HG03095 (cell line): ENCODE measurements around the gene APOA4.

ENCODE experiments used
- ATAC-seq: cut with Tn5 transposase; IDR thresholded peaks from one replicate; pipeline ENCODE4 v1.9.1; 2021; ENCODE audit warnings: moderate library complexity; ENCODE audit not compliant: unreplicated experiment

Gene APOA4

DNA sequence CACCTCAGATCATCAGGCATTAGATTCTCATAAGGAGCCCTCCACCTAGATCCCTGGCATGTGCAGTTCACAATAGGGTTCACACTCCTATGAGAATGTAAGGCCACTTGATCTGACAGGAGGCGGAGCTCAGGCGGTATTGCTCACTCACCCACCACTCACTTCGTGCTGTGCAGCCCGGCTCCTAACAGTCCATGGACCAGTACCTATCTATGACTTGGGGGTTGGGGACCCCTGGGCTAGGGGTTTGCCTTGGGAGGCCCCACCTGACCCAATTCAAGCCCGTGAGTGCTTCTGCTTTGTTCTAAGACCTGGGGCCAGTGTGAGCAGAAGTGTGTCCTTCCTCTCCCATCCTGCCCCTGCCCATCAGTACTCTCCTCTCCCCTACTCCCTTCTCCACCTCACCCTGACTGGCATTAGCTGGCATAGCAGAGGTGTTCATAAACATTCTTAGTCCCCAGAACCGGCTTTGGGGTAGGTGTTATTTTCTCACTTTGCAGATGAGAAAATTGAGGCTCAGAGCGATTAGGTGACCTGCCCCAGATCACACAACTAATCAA lies 8.8 kb upstream of the APOA4 start:
- no peak for ATAC-seq

DNA sequence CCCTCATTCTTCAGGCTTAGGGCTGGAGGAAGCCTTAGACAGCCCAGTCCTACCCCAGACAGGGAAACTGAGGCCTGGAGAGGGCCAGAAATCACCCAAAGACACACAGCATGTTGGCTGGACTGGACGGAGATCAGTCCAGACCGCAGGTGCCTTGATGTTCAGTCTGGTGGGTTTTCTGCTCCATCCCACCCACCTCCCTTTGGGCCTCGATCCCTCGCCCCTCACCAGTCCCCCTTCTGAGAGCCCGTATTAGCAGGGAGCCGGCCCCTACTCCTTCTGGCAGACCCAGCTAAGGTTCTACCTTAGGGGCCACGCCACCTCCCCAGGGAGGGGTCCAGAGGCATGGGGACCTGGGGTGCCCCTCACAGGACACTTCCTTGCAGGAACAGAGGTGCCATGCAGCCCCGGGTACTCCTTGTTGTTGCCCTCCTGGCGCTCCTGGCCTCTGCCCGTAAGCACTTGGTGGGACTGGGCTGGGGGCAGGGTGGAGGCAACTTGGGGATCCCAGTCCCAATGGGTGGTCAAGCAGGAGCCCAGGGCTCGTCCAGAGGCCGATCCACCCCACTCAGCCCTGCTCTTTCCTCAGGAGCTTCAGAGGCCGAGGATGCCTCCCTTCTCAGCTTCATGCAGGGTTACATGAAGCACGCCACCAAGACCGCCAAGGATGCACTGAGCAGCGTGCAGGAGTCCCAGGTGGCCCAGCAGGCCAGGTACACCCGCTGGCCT lies 7.2 kb upstream of the APOA4 start:
- ATAC-seq, result no peak

DNA sequence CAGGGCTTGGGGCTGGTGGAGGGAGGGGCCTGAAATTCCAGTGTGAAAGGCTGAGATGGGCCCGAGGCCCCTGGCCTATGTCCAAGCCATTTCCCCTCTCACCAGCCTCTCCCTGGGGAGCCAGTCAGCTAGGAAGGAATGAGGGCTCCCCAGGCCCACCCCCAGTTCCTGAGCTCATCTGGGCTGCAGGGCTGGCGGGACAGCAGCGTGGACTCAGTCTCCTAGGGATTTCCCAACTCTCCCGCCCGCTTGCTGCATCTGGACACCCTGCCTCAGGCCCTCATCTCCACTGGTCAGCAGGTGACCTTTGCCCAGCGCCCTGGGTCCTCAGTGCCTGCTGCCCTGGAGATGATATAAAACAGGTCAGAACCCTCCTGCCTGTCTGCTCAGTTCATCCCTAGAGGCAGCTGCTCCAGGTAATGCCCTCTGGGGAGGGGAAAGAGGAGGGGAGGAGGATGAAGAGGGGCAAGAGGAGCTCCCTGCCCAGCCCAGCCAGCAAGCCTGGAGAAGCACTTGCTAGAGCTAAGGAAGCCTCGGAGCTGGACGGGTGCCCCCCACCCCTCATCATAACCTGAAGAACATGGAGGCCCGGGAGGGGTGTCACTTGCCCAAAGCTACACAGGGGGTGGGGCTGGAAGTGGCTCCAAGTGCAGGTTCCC lies 6.5 kb upstream of the APOA4 start, which contains the start of gene APOC3:
Gene APOC3 (plus strand): TSS at position 383 of the 659 bp plus-strand sequence. CDS start 676 bp downstream, outside the sequence.
- ATAC-seq, result no peak

DNA sequence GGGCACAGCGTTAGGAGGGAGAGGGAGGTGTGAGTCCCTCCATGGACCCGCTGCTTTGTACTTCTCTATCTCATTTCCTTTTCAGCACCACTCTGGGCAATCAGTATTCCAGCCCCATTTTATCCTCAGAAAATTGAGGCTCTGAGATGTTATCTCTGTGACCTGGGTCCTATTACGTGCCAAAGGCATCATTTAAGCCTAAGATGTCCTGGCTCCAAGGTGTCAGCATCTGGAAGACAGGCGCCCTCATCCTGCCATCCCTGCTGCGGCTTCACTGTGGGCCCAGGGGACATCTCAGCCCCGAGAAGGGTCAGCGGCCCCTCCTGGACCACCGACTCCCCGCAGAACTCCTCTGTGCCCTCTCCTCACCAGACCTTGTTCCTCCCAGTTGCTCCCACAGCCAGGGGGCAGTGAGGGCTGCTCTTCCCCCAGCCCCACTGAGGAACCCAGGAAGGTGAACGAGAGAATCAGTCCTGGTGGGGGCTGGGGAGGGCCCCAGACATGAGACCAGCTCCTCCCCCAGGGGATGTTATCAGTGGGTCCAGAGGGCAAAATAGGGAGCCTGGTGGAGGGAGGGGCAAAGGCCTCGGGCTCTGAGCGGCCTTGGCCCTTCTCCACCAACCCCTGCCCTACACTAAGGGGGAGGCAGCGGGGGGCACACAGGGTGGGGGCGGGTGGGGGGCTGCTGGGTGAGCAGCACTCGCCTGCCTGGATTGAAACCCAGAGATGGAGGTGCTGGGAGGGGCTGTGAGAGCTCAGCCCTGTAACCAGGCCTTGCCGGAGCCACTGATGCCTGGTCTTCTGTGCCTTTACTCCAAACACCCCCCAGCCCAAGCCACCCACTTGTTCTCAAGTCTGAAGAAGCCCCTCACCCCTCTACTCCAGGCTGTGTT lies 5.8 kb upstream of the APOA4 start:
- no peak for ATAC-seq

DNA sequence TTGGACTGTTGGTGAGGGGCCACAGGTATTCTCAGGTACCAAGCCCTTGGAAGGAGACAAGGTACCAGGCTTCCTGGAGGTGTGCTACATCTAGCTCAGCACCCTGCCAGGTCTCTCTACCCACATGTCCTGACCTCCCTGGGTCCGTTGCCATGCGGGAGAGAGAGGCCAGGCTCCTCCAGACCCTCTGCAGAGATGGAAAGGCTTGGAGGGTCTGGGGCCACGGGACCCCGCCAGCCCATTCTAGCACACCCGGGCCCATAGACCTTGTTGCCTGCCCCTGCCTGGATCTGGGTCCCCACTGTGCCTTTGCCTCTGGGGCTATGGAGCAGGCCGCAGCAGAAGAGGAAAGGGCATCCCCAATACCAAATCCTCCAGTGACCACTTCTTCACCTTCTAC lies 4.4 kb upstream of the APOA4 start:
- no peak for ATAC-seq

DNA sequence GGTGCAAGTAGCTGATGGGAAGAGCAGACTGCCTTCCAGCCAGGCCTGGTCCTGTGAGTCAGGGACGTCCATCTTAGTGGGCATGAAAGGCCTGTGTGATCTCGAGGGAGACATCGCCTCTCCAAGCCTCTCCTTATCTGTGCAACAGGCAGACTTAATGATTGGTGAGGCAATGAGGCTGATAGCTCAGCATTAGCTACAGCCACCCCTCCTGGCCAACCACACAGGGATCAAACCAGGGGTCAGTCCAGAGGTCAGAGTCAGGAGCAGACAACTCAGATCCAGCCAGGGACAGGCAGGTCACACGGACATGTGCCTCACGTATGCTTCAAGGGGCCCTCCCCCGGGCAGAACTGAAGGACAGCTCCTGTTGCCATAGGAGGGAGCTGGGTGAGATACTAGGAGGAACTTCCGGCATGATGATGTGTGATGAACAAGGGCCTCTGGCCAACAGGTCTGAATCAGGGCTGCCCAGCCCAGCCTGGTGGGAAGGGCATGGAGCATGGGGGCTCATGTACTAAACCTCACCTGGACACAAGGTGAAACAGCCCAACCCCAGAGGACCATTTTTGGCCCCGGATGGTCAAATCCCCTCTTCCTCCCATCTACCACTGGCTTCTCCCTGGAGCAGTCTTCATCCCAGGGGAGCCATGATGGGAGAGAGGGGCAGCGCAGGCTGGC lies 3.8 kb upstream of the APOA4 start:
- ATAC-seq, result no peak

DNA sequence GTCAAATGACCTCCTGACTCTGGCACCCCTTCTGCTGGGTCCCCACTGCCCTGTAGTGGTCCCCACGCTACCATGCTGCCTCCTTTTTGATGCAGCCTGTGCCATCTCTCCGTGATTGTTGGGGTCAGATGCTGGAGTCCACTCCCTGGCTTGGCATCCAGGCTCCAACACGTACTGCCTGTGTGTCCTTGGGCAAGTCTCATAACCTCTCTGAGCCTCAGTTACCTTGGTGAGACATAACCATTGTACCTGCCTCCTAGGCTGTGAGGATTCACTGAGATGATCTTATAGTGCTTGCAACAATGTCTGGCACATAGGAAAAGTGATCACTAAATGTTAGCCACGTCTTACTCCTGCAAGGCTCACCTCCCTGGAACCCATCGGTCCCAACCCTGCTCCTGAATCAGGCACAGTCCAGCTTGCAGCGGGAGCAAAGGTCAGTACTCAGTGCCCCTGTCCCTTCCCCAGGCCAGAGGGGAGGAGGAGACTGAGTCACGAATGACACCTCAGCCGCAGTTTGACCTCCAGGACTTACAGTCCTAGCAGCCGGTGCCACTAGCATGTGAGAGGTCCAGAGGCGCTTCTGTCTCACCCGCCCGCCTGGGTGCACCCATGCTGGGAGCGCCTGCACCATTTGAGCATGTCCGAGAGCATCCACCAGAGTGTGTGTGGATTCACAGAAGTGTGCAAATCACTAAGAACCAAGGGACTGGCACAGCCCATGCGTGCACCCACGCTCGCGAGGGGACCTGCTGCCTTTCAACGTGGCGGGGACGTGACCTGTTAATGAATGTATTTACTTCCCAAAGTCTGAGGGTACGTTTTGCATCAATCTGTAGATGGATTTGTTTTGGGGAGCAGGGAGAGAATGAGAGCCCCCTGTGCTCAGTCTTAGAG lies 3.0 kb upstream of the APOA4 start:
- ATAC-seq, result no peak

DNA sequence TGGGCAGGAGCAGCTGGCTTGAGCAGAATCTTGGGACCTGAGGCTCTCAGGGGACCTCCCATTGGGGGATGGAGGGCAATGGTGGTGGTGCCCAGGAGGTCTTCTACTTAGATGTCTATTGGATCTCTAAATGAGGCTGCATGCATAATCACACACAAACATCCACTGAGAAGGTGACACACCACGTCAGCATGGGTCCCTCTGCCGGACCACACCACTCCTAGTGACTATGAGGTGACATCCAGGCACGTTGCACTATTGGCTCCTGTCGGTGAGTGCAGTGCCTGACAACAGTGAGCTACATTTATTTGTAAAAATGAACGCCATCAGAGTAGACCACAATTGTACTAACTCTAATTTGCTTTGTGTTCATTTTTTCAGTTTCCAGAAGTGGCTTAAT lies 2.3 kb upstream of the APOA4 start:
- ATAC-seq, result no peak

DNA sequence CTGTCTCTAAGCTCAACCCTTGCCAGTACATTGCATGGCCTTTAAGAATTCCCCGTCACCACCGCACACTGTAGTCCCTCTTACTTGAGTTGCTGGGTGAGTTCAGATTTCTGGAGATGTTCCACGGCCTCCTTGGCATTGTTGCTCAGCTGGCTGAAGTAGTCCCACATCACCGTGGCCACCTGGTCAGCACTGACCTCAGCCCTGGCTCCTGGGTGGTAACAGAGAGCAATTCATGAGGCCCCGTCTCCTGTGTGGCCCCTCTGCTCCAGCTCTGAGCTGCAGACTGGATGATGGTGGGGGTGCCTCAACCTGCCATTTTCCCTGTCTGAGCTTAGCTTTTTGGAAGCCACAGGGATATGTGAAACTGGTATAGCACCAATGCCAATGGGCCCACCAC lies 529 bp downstream of the APOA4 start:
- ATAC-seq, result no peak

DNA sequence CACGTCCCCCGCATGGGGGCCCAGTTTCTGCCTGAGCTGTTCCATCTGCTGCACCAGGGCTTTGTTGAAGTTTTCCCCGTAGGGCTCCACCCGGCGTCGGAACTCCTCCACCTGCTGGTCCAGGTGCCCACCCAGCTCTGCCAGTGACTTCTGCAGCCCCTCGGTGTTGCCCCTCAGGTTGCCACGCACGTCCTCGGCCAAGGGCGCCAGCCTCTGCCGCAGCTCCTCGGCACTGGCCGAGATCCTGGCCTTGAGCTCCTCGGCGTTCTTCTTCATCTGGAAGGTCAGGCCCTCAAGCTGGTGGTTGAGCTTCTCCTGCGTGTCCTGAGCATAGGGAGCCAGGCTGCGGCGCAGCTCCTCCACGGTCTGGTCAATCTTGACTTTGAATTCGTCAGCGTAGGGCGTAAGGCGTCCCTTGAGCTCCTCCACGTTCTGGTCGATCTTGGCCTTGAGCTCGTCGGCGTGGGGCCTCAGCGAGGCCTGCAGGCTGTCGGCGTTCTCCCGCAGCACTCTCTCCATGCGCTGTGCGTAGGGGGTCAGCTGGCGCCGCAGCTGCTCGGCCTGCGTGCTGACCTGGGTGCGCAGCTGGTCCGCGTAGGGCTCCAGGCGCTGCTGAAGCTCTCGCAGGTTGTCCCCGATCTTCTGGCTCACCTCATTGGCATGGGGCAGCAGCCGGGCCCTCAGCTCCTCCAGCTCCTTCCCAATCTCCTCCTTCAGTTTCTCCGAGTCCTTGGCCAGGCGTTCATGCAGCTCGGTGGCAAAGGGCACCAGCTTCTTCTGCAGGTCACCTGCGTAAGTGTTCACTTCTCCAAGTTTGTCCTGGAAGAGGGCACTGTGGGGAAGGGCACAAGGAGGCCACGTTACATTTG lies 1.8 kb downstream of the APOA4 start:
- no peak for ATAC-seq

DNA sequence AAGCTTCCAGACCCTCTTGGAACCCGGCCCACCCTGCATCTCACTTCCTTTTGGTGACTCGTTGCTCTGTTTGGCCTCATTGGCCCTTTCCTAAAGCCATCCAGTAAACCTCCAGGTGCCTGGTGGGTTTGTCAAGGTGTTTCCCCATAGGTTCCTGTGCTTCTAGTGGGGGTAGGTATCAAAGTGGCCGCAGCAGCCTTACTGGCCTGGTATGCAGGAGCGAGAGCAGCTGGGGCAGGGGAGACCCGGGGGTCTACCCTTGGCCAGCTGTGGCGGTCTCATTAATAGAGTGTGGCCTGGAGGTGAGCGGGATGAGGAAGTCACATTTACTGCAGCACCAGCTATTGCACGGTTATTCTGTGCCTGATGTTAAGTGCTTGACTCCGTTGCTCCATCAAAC lies 4.1 kb downstream of the APOA4 start:
- no peak for ATAC-seq

DNA sequence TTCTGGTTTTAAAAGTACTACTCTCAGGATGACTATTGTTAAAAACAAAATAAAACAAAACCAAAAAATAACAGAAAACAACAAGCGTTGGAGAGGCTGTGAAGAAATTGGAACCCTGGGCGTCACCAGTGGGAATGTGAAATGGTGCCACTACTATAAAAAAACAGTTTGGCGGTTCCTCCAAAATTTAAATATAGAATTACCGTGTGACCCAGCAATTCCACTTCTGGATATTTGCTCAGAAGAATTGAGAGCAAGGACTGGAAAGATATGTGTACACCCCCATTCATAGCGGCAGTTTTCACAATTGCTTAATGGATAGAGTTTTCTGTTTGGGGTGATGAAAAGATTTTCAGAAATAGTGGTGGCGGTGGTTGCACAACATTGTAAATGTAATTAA lies 8.6 kb downstream of the APOA4 start:
- ATAC-seq, result no peak

DNA sequence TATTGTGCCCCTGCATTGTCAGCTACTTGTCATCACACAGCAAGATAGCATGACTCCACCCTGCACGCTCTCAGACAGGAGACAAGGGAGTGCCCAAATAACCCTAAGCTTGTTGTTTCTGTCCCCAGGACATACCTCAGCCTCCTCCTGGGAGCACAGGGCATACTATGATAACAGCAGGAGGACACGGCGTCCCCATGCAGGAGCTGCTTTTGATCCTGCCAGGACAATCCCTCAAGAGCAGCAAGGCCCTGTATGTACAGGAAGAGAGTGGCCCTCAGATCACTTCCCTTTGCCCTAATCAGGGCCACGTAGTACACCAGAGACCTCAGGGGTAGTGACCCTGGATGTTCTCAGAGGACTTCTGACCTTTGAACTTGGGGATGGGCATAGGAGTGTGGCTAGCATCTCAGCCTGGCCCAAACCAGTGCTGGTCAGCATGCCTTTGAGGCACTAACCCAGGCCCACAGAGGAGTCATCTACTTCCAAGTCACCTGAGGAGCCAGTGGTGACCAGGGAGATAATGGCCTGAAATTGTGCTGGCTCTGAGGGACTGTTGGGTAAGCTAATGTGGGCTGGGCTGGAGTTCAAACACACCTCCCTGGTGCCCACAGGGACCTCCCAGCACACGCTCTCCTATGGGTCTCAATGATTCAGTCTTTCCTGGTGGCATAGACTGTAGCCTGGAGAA lies 9.2 kb downstream of the APOA4 start:
- no peak for ATAC-seq

DNA sequence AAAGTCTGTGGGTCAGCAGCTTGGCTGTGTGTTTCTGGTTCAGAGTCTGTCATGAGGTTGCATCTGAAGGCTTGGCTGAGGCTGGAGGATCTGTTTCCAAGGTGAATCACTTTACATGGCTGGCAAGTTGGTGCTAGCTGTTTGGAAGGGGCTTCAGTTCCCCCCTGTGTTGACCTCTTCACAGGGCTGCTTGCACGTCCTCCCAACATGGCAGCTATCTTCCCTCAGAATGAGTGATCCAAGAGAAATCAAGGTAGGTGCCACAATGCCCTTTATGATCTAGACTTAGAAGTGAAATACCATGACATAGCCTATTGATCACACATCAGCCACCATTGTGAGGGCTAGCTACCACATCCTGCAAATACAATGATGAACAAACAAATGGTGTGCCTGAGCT lies 9.9 kb downstream of the APOA4 start:
- ATAC-seq, result no peak

DNA sequence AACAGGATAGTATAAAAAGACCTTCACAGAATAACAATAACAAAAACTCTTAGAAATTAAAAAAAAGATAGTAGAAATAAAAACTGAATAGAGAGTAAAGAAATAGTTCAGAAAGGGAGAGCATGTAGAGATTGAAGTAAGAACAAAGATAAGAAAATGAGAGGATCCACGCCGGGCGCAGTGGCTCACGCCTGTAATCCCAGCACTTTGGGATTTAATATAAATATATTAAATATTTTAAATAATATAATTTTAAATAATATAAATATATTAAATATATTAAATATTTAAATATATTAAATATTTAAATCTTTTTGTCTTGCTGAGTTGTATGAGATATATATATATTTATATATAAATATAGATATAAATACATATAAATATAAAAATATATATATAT lies 11.0 kb downstream of the APOA4 start:
- no peak for ATAC-seq

DNA sequence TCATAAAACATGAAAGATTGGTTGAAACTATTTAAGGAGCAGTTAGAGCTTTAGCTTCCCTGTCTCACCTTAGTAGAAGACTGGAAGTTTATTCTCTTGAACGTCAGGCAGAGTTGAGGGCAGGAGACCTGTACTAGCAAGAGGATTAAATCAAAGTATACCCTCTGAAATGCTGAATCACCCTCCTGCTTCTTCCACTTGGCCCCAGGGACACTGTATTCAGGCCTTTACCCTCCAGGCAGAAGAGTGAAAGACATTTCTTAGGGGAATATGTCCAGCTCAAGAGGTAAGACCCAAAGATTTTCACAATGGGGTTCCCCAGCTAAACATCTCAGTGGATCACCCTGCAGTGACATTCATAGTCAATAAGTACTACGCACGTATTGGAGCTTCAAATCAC lies 11.9 kb downstream of the APOA4 start:
- ATAC-seq, result no peak

DNA sequence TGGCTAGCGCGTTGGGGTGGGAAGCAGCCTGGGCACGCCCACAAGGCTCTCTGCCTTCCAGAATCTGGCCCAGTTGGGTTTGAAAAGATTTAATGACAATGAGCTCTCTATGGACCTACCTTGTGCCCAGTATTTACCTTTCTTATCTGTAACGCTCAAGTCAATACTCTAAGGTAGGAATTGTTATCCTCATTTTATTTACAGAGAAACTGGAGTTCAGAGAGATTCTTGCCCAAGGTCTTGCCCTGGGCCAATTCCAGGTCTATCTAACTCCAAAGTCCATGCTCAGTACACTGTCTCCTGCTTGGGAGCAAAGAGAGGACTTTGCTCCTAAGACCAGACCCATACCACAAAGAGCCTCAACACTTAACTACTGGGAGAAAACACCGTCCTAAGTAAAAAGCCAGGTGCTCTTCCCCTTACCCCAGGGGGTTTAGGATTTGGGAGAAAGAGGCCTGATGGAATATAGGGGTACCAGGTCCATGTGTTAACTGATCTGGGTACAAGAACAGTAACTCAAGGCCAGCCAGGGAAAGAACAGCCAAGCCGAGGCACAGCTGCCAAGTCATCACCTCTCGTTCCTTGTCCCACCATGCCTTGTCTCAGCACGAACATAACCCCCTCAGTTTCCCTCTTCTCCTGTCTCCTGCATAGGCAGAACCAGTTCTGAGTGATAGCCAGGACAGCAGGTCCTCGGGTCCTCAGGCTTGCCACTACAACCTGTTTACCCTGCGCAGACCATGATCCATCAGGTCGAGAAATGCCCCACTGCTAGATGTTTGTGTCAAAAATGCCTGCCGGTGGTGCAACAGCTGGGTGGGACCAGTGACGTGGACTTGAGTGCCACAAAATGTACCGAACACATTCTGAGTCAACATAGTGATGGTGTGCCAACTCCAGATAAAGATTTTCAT lies 14.6 kb downstream of the APOA4 start:
- ATAC-seq, result no peak
